ENCODE results near the gene PI4KB.

- no peak for TF ChIP-seq CTCF (conservative IDR thresholded peaks at IDR 0.05; ENCODE audit: low read depth, low read length)
- no peak for TF ChIP-seq EZH2 (IDR thresholded peaks at IDR 0.05; ENCODE audit: borderline replicate concordance, low read depth, low read length, poor library complexity, severe bottlenecking)
These were observed 38.7 kb downstream of the PI4KB start for GRCh38 chr1:151288502-151288901.
